ENCODE data around the gene DCTN5. TPM values are rescaled to one million over a fixed set of nuclear protein-coding genes. Genes with fewer than 3 reads are reported as not detected.

Gene DCTN5
- total and polyA plus RNA-seq, 2 of the 13 experiments (the other 11 are each of a cell fraction or from before 2014, with no cell fraction given) = 105 to 207 TPM

- peak; percentile 96; the same call in 1 of the 2 replicates for TF ChIP-seq ZNF234 (CRISPR knock-in tag; conservative IDR thresholded peaks at IDR 0.05)
- TF ChIP-seq, protein P1, sequence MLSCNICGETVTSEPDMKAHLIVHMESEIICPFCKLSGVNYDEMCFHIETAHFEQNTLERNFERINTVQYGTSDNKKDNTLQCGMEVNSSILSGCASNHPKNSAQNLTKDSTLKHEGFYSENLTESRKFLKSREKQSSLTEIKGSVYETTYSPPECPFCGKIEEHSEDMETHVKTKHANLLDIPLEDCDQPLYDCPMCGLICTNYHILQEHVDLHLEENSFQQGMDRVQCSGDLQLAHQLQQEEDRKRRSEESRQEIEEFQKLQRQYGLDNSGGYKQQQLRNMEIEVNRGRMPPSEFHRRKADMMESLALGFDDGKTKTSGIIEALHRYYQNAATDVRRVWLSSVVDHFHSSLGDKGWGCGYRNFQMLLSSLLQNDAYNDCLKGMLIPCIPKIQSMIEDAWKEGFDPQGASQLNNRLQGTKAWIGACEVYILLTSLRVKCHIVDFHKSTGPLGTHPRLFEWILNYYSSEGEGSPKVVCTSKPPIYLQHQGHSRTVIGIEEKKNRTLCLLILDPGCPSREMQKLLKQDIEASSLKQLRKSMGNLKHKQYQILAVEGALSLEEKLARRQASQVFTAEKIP (CRISPR knock-in tag; IDR thresholded peaks at IDR 0.05; ENCODE audit: borderline replicate concordance) = no peak
- TF ChIP-seq TAF15 (IDR thresholded peaks at IDR 0.05; ENCODE audit: low read depth, low read length, poor library complexity, severe bottlenecking) = peak; percentile 96
- no peak for TF ChIP-seq NFIC (IDR thresholded peaks at IDR 0.05; ENCODE audit: low read length)
- peak; percentile 64 for TF ChIP-seq DZIP1 (CRISPR knock-in tag; IDR thresholded peaks at IDR 0.05)
- TF ChIP-seq TEAD3 (CRISPR knock-in tag; optimal IDR thresholded peaks at IDR 0.05; ENCODE audit: borderline replicate concordance) = peak; percentile 56
- peak; percentile 89 for TF ChIP-seq SP4 (CRISPR knock-in tag; IDR thresholded peaks at IDR 0.05)
- TF ChIP-seq ZNF589 (CRISPR knock-in tag; conservative IDR thresholded peaks at IDR 0.05) = peak; percentile 87; the same call in 1 of the 2 replicates
- TF ChIP-seq TRIM22 (IDR thresholded peaks at IDR 0.05) = no peak
- peak; percentile 44; the same call in 1 of the 2 replicates for TF ChIP-seq MAFF (IDR thresholded peaks at IDR 0.05; ENCODE audit: low read depth, low read length)
- peak; percentile 98 for TF ChIP-seq ZNF563 (CRISPR knock-in tag; IDR thresholded peaks at IDR 0.05)
- TF ChIP-seq ZNF44 (CRISPR knock-in tag; IDR thresholded peaks at IDR 0.05) = peak; percentile 85
- no peak for TF ChIP-seq GLMP (CRISPR knock-in tag; IDR thresholded peaks at IDR 0.05; ENCODE audit: borderline replicate concordance)
- peak; percentile 96 for TF ChIP-seq ERF (CRISPR knock-in tag; IDR thresholded peaks at IDR 0.05)
- peak; percentile 60; the same call in 1 of the 2 replicates for TF ChIP-seq SMAD9 (CRISPR knock-in tag; IDR thresholded peaks at IDR 0.05)
Observed at GRCh38 chr16:23640931-23641765, at the start of gene DCTN5, which contains the start of gene PALB2 (continued).
